NCI-H748 (cell line): ENCODE measurements around the gene LGMN.

Experiments
- DNase-seq: peaks from one replicate; lab custom pipeline; 2025; ENCODE audit not compliant: unreplicated experiment; lab: John Stamatoyannopoulos, UW

Gene LGMN

GRCh38 chr14:92728759-92729364 lies 19.6 kb downstream of the LGMN start:
- DNase-seq: no peak

- DNase-seq: no peak
Measured at GRCh38 chr14:92726933-92727262, 21.5 kb downstream of the LGMN start.

- DNase-seq: no peak
Measured at GRCh38 chr14:92726135-92726932, 22.1 kb downstream of the LGMN start.

GRCh38 chr14:92724516-92725340 lies 23.7 kb downstream of the LGMN start:
- DNase-seq: no peak

GRCh38 chr14:92719890-92720323 lies 28.5 kb downstream of the LGMN start:
- DNase-seq: peak; percentile 52

- DNase-seq: no peak
Measured at GRCh38 chr14:92719421-92719820, 29.0 kb downstream of the LGMN start.

- no peak for DNase-seq
Measured at GRCh38 chr14:92718664-92719063, 29.8 kb downstream of the LGMN start.

GRCh38 chr14:92717571-92718042 lies 30.8 kb downstream of the LGMN start:
- no peak for DNase-seq

GRCh38 chr14:92716131-92716530 lies 32.3 kb downstream of the LGMN start:
- no peak for DNase-seq

GRCh38 chr14:92714739-92715307 lies 33.6 kb downstream of the LGMN start:
- DNase-seq: peak; percentile 83

- no peak for DNase-seq
Measured at GRCh38 chr14:92712654-92713051, 35.8 kb downstream of the LGMN start.

GRCh38 chr14:92711976-92712653 lies 36.3 kb downstream of the LGMN start:
- DNase-seq: no peak

- no peak for DNase-seq
Measured at GRCh38 chr14:92710001-92710341, 38.5 kb downstream of the LGMN start.

GRCh38 chr14:92709340-92710000 lies 39.0 kb downstream of the LGMN start:
- no peak for DNase-seq

GRCh38 chr14:92706386-92706785 lies 42.0 kb downstream of the LGMN start:
- no peak for DNase-seq

- no peak for DNase-seq
Measured at GRCh38 chr14:92704821-92705220, 43.6 kb downstream of the LGMN start.

GRCh38 chr14:92704036-92704804 lies 44.2 kb downstream of the LGMN start:
- DNase-seq: no peak

GRCh38 chr14:92703516-92703915 lies 44.9 kb downstream of the LGMN start:
- no peak for DNase-seq

GRCh38 chr14:92702441-92702918 lies 45.9 kb downstream of the LGMN start:
- no peak for DNase-seq

- no peak for DNase-seq
Measured at GRCh38 chr14:92701826-92702225, 46.6 kb downstream of the LGMN start.
